Skin of body (tissue), 2 donors: ENCODE data around the gene CEPT1. TPM values are rescaled to one million over a fixed set of nuclear protein-coding genes. Genes with fewer than 3 reads are reported as not detected.

Experiments used
- DNase-seq: peaks from one replicate; lab custom pipeline; 2025; lab: John Stamatoyannopoulos, UW
- total RNA-seq: library from RNA; depleted of rRNA; stranded (reverse); fragments of >200 nt; gene quantifications from one replicate; pipeline ENCODE4 v1.2.3, GENCODE V29; 2014

The CEPT1 gene
- total RNA-seq, 1 donor from 2014 or later: 46.8 TPM

GRCh38 chr1:111145963-111146768 lies 6.1 kb downstream of the CEPT1 start:
- DNase-seq: no peak

GRCh38 chr1:111147948-111148347 lies 7.9 kb downstream of the CEPT1 start:
- DNase-seq: no peak

GRCh38 chr1:111148376-111148881 lies 8.4 kb downstream of the CEPT1 start:
- DNase-seq: no peak

- DNase-seq: no peak
These were observed 11.8 kb downstream of the CEPT1 start for GRCh38 chr1:111151838-111152237.

GRCh38 chr1:111154021-111154999 lies 14.3 kb downstream of the CEPT1 start:
- DNase-seq: no peak

GRCh38 chr1:111157431-111157830 lies 17.4 kb downstream of the CEPT1 start:
- DNase-seq: no peak

GRCh38 chr1:111161843-111162487 lies 21.9 kb downstream of the CEPT1 start:
- no peak for DNase-seq

- no peak for DNase-seq
These were observed 22.5 kb downstream of the CEPT1 start for GRCh38 chr1:111162488-111162880.

- DNase-seq: no peak
These were observed 23.3 kb downstream of the CEPT1 start for GRCh38 chr1:111163363-111163762.

GRCh38 chr1:111164151-111164550 lies 24.1 kb downstream of the CEPT1 start:
- no peak for DNase-seq

- no peak for DNase-seq
These were observed 32.4 kb downstream of the CEPT1 start for GRCh38 chr1:111172463-111172862.

GRCh38 chr1:111174070-111174469 lies 34.0 kb downstream of the CEPT1 start:
- no peak for DNase-seq

GRCh38 chr1:111175349-111175748 lies 35.3 kb downstream of the CEPT1 start:
- no peak for DNase-seq

GRCh38 chr1:111176678-111177077 lies 36.7 kb downstream of the CEPT1 start:
- no peak for DNase-seq

- DNase-seq: no peak
These were observed 40.0 kb downstream of the CEPT1 start for GRCh38 chr1:111179968-111180533.

GRCh38 chr1:111182052-111182451 lies 42.0 kb downstream of the CEPT1 start:
- no peak for DNase-seq

GRCh38 chr1:111183308-111184069 lies 43.5 kb downstream of the CEPT1 start:
- no peak for DNase-seq

- DNase-seq: no peak
These were observed 44.6 kb downstream of the CEPT1 start for GRCh38 chr1:111184663-111185062.

- DNase-seq: no peak
These were observed 51.0 kb downstream of the CEPT1 start for GRCh38 chr1:111190931-111191451.

- DNase-seq: peak; percentile 21
These were observed 51.5 kb downstream of the CEPT1 start for GRCh38 chr1:111191496-111191895.
